ENCODE results near the gene ABCA3.

The ABCA3 gene

GRCh38 chr16:2333772-2334379 is 6.7 kb downstream of the ABCA3 start:
- TF ChIP-seq TAF1 (IDR thresholded peaks at IDR 0.05; ENCODE audit: borderline replicate concordance, insufficient read depth, low read length) (no peak), REST (IDR thresholded peaks at IDR 0.05; ENCODE audit: insufficient read depth in 1 of 2, low read depth in 2 of 2, low read length in 2 of 2) (no peak), FOXP2 (optimal IDR thresholded peaks at IDR 0.05; ENCODE audit: borderline replicate concordance, extremely low read depth, extremely low read length, insufficient read depth) (no peak), POLR2AphosphoS5 (IDR thresholded peaks at IDR 0.05; ENCODE audit: low read depth, low read length) (no peak), SIN3A (IDR thresholded peaks at IDR 0.05; ENCODE audit: borderline replicate concordance, insufficient read depth, low read length) (no peak)

GRCh38 chr16:2333231-2333630 is 7.3 kb downstream of the ABCA3 start:
- TF ChIP-seq FOXP2 (optimal IDR thresholded peaks at IDR 0.05; ENCODE audit: borderline replicate concordance, extremely low read depth, extremely low read length, insufficient read depth) = no peak
- TF ChIP-seq TAF1 (IDR thresholded peaks at IDR 0.05; ENCODE audit: borderline replicate concordance, insufficient read depth, low read length) = no peak
- no peak for TF ChIP-seq REST (IDR thresholded peaks at IDR 0.05; ENCODE audit: insufficient read depth in 1 of 2, low read depth in 2 of 2, low read length in 2 of 2)
- TF ChIP-seq SIN3A (IDR thresholded peaks at IDR 0.05; ENCODE audit: borderline replicate concordance, insufficient read depth, low read length) = no peak
- TF ChIP-seq POLR2AphosphoS5 (IDR thresholded peaks at IDR 0.05; ENCODE audit: low read depth, low read length) = no peak

- TF ChIP-seq REST (IDR thresholded peaks at IDR 0.05; ENCODE audit: insufficient read depth in 1 of 2, low read depth in 2 of 2, low read length in 2 of 2) (no peak), FOXP2 (optimal IDR thresholded peaks at IDR 0.05; ENCODE audit: borderline replicate concordance, extremely low read depth, extremely low read length, insufficient read depth) (no peak), TAF1 (IDR thresholded peaks at IDR 0.05; ENCODE audit: borderline replicate concordance, insufficient read depth, low read length) (no peak), POLR2AphosphoS5 (IDR thresholded peaks at IDR 0.05; ENCODE audit: low read depth, low read length) (no peak), SIN3A (IDR thresholded peaks at IDR 0.05; ENCODE audit: borderline replicate concordance, insufficient read depth, low read length) (no peak)
Observed at GRCh38 chr16:2331931-2332267, 8.6 kb downstream of the ABCA3 start.

GRCh38 chr16:2331199-2331930 is 9.2 kb downstream of the ABCA3 start:
- TF ChIP-seq FOXP2 (optimal IDR thresholded peaks at IDR 0.05; ENCODE audit: borderline replicate concordance, extremely low read depth, extremely low read length, insufficient read depth) (no peak), TAF1 (IDR thresholded peaks at IDR 0.05; ENCODE audit: borderline replicate concordance, insufficient read depth, low read length) (no peak), POLR2AphosphoS5 (IDR thresholded peaks at IDR 0.05; ENCODE audit: low read depth, low read length) (no peak), SIN3A (IDR thresholded peaks at IDR 0.05; ENCODE audit: borderline replicate concordance, insufficient read depth, low read length) (no peak), REST (IDR thresholded peaks at IDR 0.05; ENCODE audit: insufficient read depth in 1 of 2, low read depth in 2 of 2, low read length in 2 of 2) (no peak)
